Endothelial cell of umbilical vein (primary cell): ENCODE data around the gene N4BP3. TPM values are rescaled to one million over a fixed set of nuclear protein-coding genes. Genes with fewer than 3 reads are reported as not detected.

Experiments used
- BruUV-seq: library from RNA; stranded (reverse); fragments of 400-500 nt; replicated peaks from 2 replicates; lab custom pipeline; 2021; lab: Mats Ljungman, UMichigan
- CTCF ChIA-PET: fragments of 300-600, 350-600 bp; sonication (Branson Sonifier 250); formaldehyde crosslinking; loops from one replicate; lab custom pipeline; 2021; ENCODE audit warnings: antibody characterized with exemption, inconsistent platforms; lab: Charles Lee
- POLR2A ChIA-PET: fragments of 300-600, 350-600 bp; sonication (Branson Sonifier 250); formaldehyde crosslinking; loops from one replicate; lab custom pipeline; 2021; ENCODE audit warnings: antibody characterized with exemption, inconsistent platforms; lab: Charles Lee
- DNase-seq: peaks from one replicate; pipeline ENCODE4 v3.0.0-alpha.2; 2011; ENCODE audit warnings: low read depth, low spot score
- FAIRE-seq: peaks from 2 replicates; lab custom pipeline; 2011; peaks lifted over from hg19 to GRCh38; lab: Jason Lieb, UNC
- H2AFZ ChIP-seq: 2 replicates; pipeline ENCODE4 v1.6.0; 2012; ENCODE audit warnings: low read depth, low read length, control low read depth, inconsistent platforms
- H3K27ac ChIP-seq: 2 replicates; pipeline ENCODE4 v1.5.1; 2011; ENCODE audit warnings: low read depth, mild to moderate bottlenecking, control low read depth, low read length, moderate library complexity; ENCODE audit not compliant: insufficient read depth
- H3K27me3 ChIP-seq, 2 experiments: 2 replicates each; pipeline versions ENCODE4 v1.6.0 to v1.6.1; 2011; ENCODE audit warnings: low read length in 2 of 2, mixed read lengths in 1 of 2; ENCODE audit not compliant: control insufficient read depth in 2 of 2, insufficient read depth in 2 of 2
- H3K36me3 ChIP-seq, 2 experiments: 2 replicates in 1 of 2; 3 replicates in 1 of 2; pipeline ENCODE4 v1.5.1; 2011; ENCODE audit warnings: low read length in 2 of 2, mild to moderate bottlenecking in 1 of 2, moderate library complexity in 1 of 2; ENCODE audit not compliant: control insufficient read depth in 2 of 2, insufficient read depth in 2 of 2; ENCODE audit errors: extremely low read depth in 1 of 2
- H3K4me1 ChIP-seq: 3 replicates; pipeline ENCODE4 v1.5.1; 2011; ENCODE audit warnings: mild to moderate bottlenecking, low read length; ENCODE audit not compliant: control insufficient read depth, insufficient read depth; ENCODE audit errors: extremely low read depth
- H3K4me2 ChIP-seq: 2 replicates; pipeline ENCODE4 v1.6.1; 2011; ENCODE audit warnings: low read length, control low read depth, mixed read lengths; ENCODE audit not compliant: insufficient read depth
- H3K4me3 ChIP-seq, 3 experiments: fragments of 200-600 bp in 1 of 3; sonication (generic), shearing (Covaris generic) in 1 of 3; replicated peaks in 1 of 3; 2 replicates each; pipeline ENCODE4 v1.5.1; 2011 to 2016; ENCODE audit warnings: control low read depth in 3 of 3, low read length in 3 of 3, mild to moderate bottlenecking in 2 of 3, inconsistent platforms in 1 of 3, low read depth in 1 of 3, moderate library complexity in 1 of 3; ENCODE audit not compliant: insufficient read depth in 1 of 3
- H3K79me2 ChIP-seq: 2 replicates; pipeline ENCODE4 v1.6.0; 2012; ENCODE audit warnings: low read length, inconsistent platforms; ENCODE audit not compliant: control insufficient read depth, insufficient read depth
- H3K9ac ChIP-seq: replicated peaks from 2 replicates; pipeline ENCODE3; 2011; ENCODE audit warnings: low read length, control low read depth; ENCODE audit not compliant: insufficient read depth; ENCODE audit errors: extremely low read depth
- H3K9me1 ChIP-seq: replicated peaks from 3 replicates; pipeline ENCODE4 v1.6.0; 2011; ENCODE audit warnings: mild to moderate bottlenecking, low read length; ENCODE audit not compliant: control insufficient read depth, insufficient read depth; ENCODE audit errors: extremely low read depth
- H3K9me3 ChIP-seq: replicated peaks from 2 replicates; pipeline ENCODE4 v1.5.1; 2012; ENCODE audit warnings: low read length, inconsistent platforms; ENCODE audit not compliant: control insufficient read depth, insufficient read depth
- H4K20me1 ChIP-seq: replicated peaks from 2 replicates; pipeline ENCODE3; 2011; ENCODE audit warnings: mild to moderate bottlenecking, low read length; ENCODE audit not compliant: control insufficient read depth, insufficient read depth; ENCODE audit errors: extremely low read depth
- EZH2 ChIP-seq: IDR thresholded peaks from 2 replicates; pipeline ENCODE4 v1.6.1; 2012; ENCODE audit warnings: borderline replicate concordance, low read depth, mild to moderate bottlenecking, moderate library complexity, low read length, inconsistent platforms; ENCODE audit not compliant: severe bottlenecking
- FOS ChIP-seq: IDR thresholded peaks from 2 replicates; pipeline ENCODE4 v1.6.1; 2011; ENCODE audit warnings: mild to moderate bottlenecking, low read length, moderate library complexity, borderline replicate concordance; ENCODE audit not compliant: insufficient read depth
- GATA2 ChIP-seq: IDR thresholded peaks from 2 replicates; pipeline ENCODE4 v1.7.0; 2011; ENCODE audit warnings: low read depth, mild to moderate bottlenecking, moderate library complexity, mixed read lengths, low read length; ENCODE audit not compliant: insufficient read length, insufficient read depth
- JUN ChIP-seq: IDR thresholded peaks from 2 replicates; pipeline ENCODE4 v1.6.1; 2011; ENCODE audit warnings: borderline replicate concordance, low read depth; ENCODE audit not compliant: insufficient read length, insufficient read depth
- MAX ChIP-seq: IDR thresholded peaks from 2 replicates; pipeline ENCODE4 v1.6.1; 2011; ENCODE audit not compliant: insufficient read depth, insufficient read length
- MYC ChIP-seq: IDR thresholded peaks from one replicate; pipeline ENCODE4 v1.6.1; 2011; ENCODE audit warnings: mild to moderate bottlenecking, low read depth, low read length
- POLR2A ChIP-seq: IDR thresholded peaks from 2 replicates; pipeline ENCODE4 v1.6.1; 2012; ENCODE audit warnings: low read depth, mild to moderate bottlenecking, control low read depth, low read length
- POLR2AphosphoS5 ChIP-seq: IDR thresholded peaks from 2 replicates; pipeline ENCODE4 v1.6.1; 2012; ENCODE audit warnings: low read depth, mild to moderate bottlenecking, control low read depth, low read length, moderate library complexity; ENCODE audit not compliant: insufficient read depth
- dilution Hi-C: fragments of 300-500 bp; cut with MboI; formaldehyde crosslinking; loops from one replicate; pipeline ENCODE4 v1.15.0; 2019; ENCODE audit warnings: low sequenced_read_pairs; ENCODE audit not compliant: extremely low pct_ligation_motif_present
- intact Hi-C: fragments of 100-400 bp; cut with micrococcal nuclease; formaldehyde crosslinking; loops from one replicate; pipeline ENCODE4 v1.10.0; 2022
- polyA plus RNA-seq, 4 experiments: library from polyadenylated mRNA; depleted of rRNA in 3 of 4; stranded (reverse) in 3 of 4; unstranded in 1 of 4; fragments of >200 nt; gene quantifications; 2 replicates each; pipeline versions ENCODE4 v1.2.1 to v1.2.3, GENCODE V29; 2011 to 2012; ENCODE audit warnings: missing spikeins in 1 of 4
- total RNA-seq: library from RNA; stranded (reverse); gene quantifications from 2 replicates; pipeline ENCODE4 v1.2.3, GENCODE V29; 2021
- TF ChIP-seq, protein P1 (sequence below), 2 donors: IDR thresholded peaks; 1 replicate in 1 of 2; 2 replicates in 1 of 2; pipeline ENCODE4 v1.5.1; 2011; ENCODE audit warnings: low read length in 2 of 2, mild to moderate bottlenecking in 2 of 2, moderate library complexity in 2 of 2, control low read depth in 1 of 2, inconsistent platforms in 1 of 2, low read depth in 1 of 2; ENCODE audit not compliant: insufficient read depth in 1 of 2; ENCODE audit errors: extremely low read depth in 1 of 2

Gene N4BP3
- total and polyA plus RNA-seq, 2 donors (not counting 3 experiments of a cell fraction or from before 2014, with no cell fraction given) = 11.8 to 38.2 TPM

DNA sequence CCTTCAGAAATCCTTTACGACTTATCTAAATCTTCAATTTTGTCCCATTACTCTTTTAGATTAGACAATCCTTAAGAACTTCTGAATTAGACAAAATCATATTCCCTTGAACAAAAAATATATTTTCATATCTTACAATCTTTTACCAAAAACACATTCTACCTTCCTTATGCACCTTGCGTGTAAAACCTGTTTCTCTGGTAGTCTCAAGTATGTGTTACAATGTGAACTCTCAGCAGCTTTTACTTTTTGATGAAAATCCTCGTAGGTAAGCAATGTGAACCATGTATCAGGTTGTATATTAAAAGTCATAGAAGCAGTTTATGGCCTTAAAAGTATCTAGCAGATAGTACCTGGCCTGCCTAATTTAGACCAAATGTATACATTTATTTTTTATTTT is 61.1 kb downstream of the N4BP3 start:
- CTCF ChIA-PET = no interaction called here

More for the DNA sequence above, 61.1 kb downstream of the N4BP3 start:
- TF ChIP-seq MAX (no peak), GATA2 (no peak), EZH2 (no peak), POLR2AphosphoS5 (no peak), MYC (no peak), FOS (no peak), JUN (no peak), POLR2A (no peak)
- TF ChIP-seq, protein P1, sequence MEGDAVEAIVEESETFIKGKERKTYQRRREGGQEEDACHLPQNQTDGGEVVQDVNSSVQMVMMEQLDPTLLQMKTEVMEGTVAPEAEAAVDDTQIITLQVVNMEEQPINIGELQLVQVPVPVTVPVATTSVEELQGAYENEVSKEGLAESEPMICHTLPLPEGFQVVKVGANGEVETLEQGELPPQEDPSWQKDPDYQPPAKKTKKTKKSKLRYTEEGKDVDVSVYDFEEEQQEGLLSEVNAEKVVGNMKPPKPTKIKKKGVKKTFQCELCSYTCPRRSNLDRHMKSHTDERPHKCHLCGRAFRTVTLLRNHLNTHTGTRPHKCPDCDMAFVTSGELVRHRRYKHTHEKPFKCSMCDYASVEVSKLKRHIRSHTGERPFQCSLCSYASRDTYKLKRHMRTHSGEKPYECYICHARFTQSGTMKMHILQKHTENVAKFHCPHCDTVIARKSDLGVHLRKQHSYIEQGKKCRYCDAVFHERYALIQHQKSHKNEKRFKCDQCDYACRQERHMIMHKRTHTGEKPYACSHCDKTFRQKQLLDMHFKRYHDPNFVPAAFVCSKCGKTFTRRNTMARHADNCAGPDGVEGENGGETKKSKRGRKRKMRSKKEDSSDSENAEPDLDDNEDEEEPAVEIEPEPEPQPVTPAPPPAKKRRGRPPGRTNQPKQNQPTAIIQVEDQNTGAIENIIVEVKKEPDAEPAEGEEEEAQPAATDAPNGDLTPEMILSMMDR (IDR thresholded peaks at IDR 0.05; ENCODE audit: extremely low read depth in 1 of 2, insufficient read depth in 1 of 2, low read depth in 1 of 2, low read length in 2 of 2) = no peak
- Histone ChIP-seq H3K9me1 (no peaks in the 10 kb centered on the region), H3K36me3 (no peaks in the 10 kb centered on the region), H2AFZ (no peak overlapping the region), H4K20me1 (no peaks in the 10 kb centered on the region), H3K4me3 (no peak overlapping the region), H3K9ac (no peak overlapping the region), H3K4me2 (no peak overlapping the region), H3K27ac (no peak overlapping the region), H3K79me2 (no peaks in the 10 kb centered on the region), H3K9me3 (no peaks in the 10 kb centered on the region), H3K4me1 (no peaks in the 10 kb centered on the region), H3K27me3 (peaks cover 0 to 6% of the 10 kb centered on the region in 2 experiments)
- POLR2A ChIA-PET = no interaction called here
- dilution Hi-C loops = no loop called here
- no TSS peak for BruUV-seq
- no peak for FAIRE-seq
- intact Hi-C loops = no loop called here
- DNase-seq = no peak

Other genes starting within 250 kb of the N4BP3 start
- not detected in 2 replicates for gene PROP1, start 117.3 kb upstream of the N4BP3 start, total RNA-seq
- not detected in 2 replicates for gene PROP1, start 117.3 kb upstream of the N4BP3 start, polyA plus RNA-seq
- 34.2 and 38.2 TPM in 2 replicates for gene RMND5B, start 17.5 kb downstream of the N4BP3 start, total RNA-seq
- 37.2 and 40.2 TPM in 2 replicates for gene RMND5B, start 17.5 kb downstream of the N4BP3 start, polyA plus RNA-seq
- 205 and 210 TPM in 2 replicates for gene NHP2, start 40.4 kb downstream of the N4BP3 start, total RNA-seq
- 202 and 220 TPM in 2 replicates for gene NHP2, start 40.4 kb downstream of the N4BP3 start, polyA plus RNA-seq
- not detected in 2 replicates for gene GMCL2, start 73.8 kb downstream of the N4BP3 start, total RNA-seq
- gene GMCL2, start 73.8 kb downstream of the N4BP3 start, polyA plus RNA-seq = not detected in 2 replicates
- gene HNRNPAB, start 91.0 kb downstream of the N4BP3 start, total RNA-seq = 309 and 310 TPM in 2 replicates
- gene HNRNPAB, start 91.0 kb downstream of the N4BP3 start, polyA plus RNA-seq = 165 and 207 TPM in 2 replicates
- gene PHYKPL, start 119.3 kb downstream of the N4BP3 start, total RNA-seq = 80.5 and 81.7 TPM in 2 replicates
- 71.7 and 75.8 TPM in 2 replicates for gene PHYKPL, start 119.3 kb downstream of the N4BP3 start, polyA plus RNA-seq